CD4-positive, CD25-positive, alpha-beta regulatory T cell (primary cell): ENCODE data around the gene TAS2R60. TPM values are rescaled to one million over a fixed set of nuclear protein-coding genes. Genes with fewer than 3 reads are reported as not detected.
"Not testable (repeated sequence)": the region's sequence is repeated elsewhere in the genome, so short reads cannot be mapped to it uniquely, and the experiment has no call there.

Experiments used
- ATAC-seq, 2 donors: fragments of 150-1000 bp; cut with Tn5 transposase; one replicate each; pipeline ENCODE4 v1.10.0; 2021; ENCODE audit warnings: low read depth in 2 of 2, moderate number of reproducible peaks in 2 of 2, moderate library complexity in 1 of 2
- DNase-seq, 3 donors: peaks; one replicate each; pipeline versions ENCODE4 v3.0.0 to v3.0.0-alpha.2; 2012 to 2022; ENCODE audit warnings: mixed read lengths in 1 of 3
- H3K27ac ChIP-seq: one replicate; pipeline ENCODE4 v1.7.0; 2013; ENCODE audit warnings: mild to moderate bottlenecking, low read length; ENCODE audit not compliant: insufficient read depth, poor library complexity, severe bottlenecking
- H3K27me3 ChIP-seq: one replicate; pipeline ENCODE4 v1.7.0; 2013; ENCODE audit warnings: low read length; ENCODE audit not compliant: control insufficient read depth, insufficient read depth
- H3K36me3 ChIP-seq: one replicate; pipeline ENCODE4 v1.7.0; 2013; ENCODE audit warnings: mild to moderate bottlenecking, low read length, moderate library complexity; ENCODE audit not compliant: control insufficient read depth, insufficient read depth
- H3K4me1 ChIP-seq: 2 replicates; pipeline ENCODE4 v1.7.0; 2013; ENCODE audit warnings: mild to moderate bottlenecking, low read length; ENCODE audit not compliant: insufficient read depth, control insufficient read depth, poor library complexity, severe bottlenecking
- H3K4me3 ChIP-seq: one replicate; pipeline ENCODE4 v1.7.0; 2013; ENCODE audit warnings: low read depth, mild to moderate bottlenecking, low read length, moderate library complexity
- H3K9me3 ChIP-seq, 2 experiments: 1 replicate in 1 of 2; 2 replicates in 1 of 2; pipeline ENCODE4 v1.7.0; 2013; ENCODE audit warnings: low read length in 2 of 2, mild to moderate bottlenecking in 1 of 2, moderate library complexity in 1 of 2; ENCODE audit not compliant: control insufficient read depth in 2 of 2
- H3K27ac Mint-ChIP-seq, 3 donors: one replicate each; pipeline ENCODE4 v1.8.0; 2020 to 2022; ENCODE audit warnings: mild to moderate bottlenecking in 3 of 3, mixed read lengths in 3 of 3, moderate library complexity in 2 of 3
- H3K27me3 Mint-ChIP-seq: one replicate; pipeline ENCODE4 v1.8.0; 2022; ENCODE audit warnings: mild to moderate bottlenecking, mixed read lengths
- H3K36me3 Mint-ChIP-seq: one replicate; pipeline ENCODE4 v1.8.0; 2020; ENCODE audit warnings: mixed read lengths
- H3K4me1 Mint-ChIP-seq, 4 donors: one replicate each; pipeline ENCODE4 v1.8.0; 2020 to 2022; ENCODE audit warnings: mixed read lengths in 4 of 4, mild to moderate bottlenecking in 1 of 4
- H3K4me3 Mint-ChIP-seq, 4 donors: one replicate each; pipeline ENCODE4 v1.8.0; 2020 to 2022; ENCODE audit warnings: mild to moderate bottlenecking in 4 of 4, mixed read lengths in 4 of 4, moderate library complexity in 3 of 4
- H3K9me3 Mint-ChIP-seq, 7 donors: one replicate each; pipeline ENCODE4 v1.8.0; 2020 to 2022; ENCODE audit warnings: mixed read lengths in 7 of 7, mild to moderate bottlenecking in 3 of 7, moderate library complexity in 2 of 7
- polyA plus RNA-seq, 4 donors: library from polyadenylated mRNA; unstranded; fragments of 300-500 nt; fragmentation: Illumina TruSeq; gene quantifications; one replicate each; pipeline ENCODE4 v1.2.3, GENCODE V29; 2021
- total RNA-seq: library from RNA; stranded (reverse); gene quantifications from one replicate; pipeline ENCODE4 v1.2.3, GENCODE V29; 2022

Gene TAS2R60
- total and polyA plus RNA-seq, 5 donors from 2014 or later, result 0.19 to 0.42 (median 0.20) TPM; not detected in 2

GRCh38 chr7:143463957-143464356 lies 20.7 kb downstream of the TAS2R60 start:
- H3K9me3 Mint-ChIP-seq, result peaks cover 0 to 6% (median 2%) of the 10 kb centered on the region in 7 donors
- H3K27me3 Mint-ChIP-seq, result peaks cover 15% of the 10 kb centered on the region
- no peaks in the 10 kb centered on the region for H3K4me1 ChIP-seq
- H3K36me3 Mint-ChIP-seq, result peaks cover 11% of the 10 kb centered on the region
- H3K9me3 ChIP-seq, result no peaks in the 10 kb centered on the region
- ATAC-seq (no peak), DNase-seq (no peak)
- peaks cover 3% of the 10 kb centered on the region for H3K27me3 ChIP-seq
- no peak overlapping the region for H3K4me3 ChIP-seq
- H3K27ac ChIP-seq, result no peak overlapping the region
- no peaks in the 10 kb centered on the region for H3K36me3 ChIP-seq
- no peak overlapping the region for H3K4me3 Mint-ChIP-seq
- peaks cover 0 to 2% (median 0%) of the 10 kb centered on the region in 4 donors for H3K4me1 Mint-ChIP-seq
- no peak overlapping the region for H3K27ac Mint-ChIP-seq

GRCh38 chr7:143467724-143468123 lies 24.5 kb downstream of the TAS2R60 start:
- H3K36me3 Mint-ChIP-seq, result peaks cover 3% of the 10 kb centered on the region

GRCh38 chr7:143472071-143472689 lies 28.9 kb downstream of the TAS2R60 start:
- ATAC-seq, H3K27ac ChIP-seq, H3K36me3 Mint-ChIP-seq, H3K4me1 Mint-ChIP-seq, H3K36me3 ChIP-seq, H3K4me3 Mint-ChIP-seq, H3K4me3 ChIP-seq, DNase-seq, H3K27me3 ChIP-seq, H3K9me3 ChIP-seq, H3K4me1 ChIP-seq: not testable (repeated sequence)
- Mint-ChIP-seq H3K27me3 (peaks cover 29% of the 10 kb centered on the region), H3K27ac (peak overlapping the region in 1 of 3 donors; percentile 12), H3K9me3 (peaks cover 0 to 11% (median 4%) of the 10 kb centered on the region in 7 donors)

More at GRCh38 chr7:143467724-143468123, 24.5 kb downstream of the TAS2R60 start:
- Histone ChIP-seq H3K27ac (no peak overlapping the region), H3K4me1 (no peaks in the 10 kb centered on the region), H3K27me3 (peaks cover 5% of the 10 kb centered on the region), H3K36me3 (no peaks in the 10 kb centered on the region), H3K4me3 (no peak overlapping the region), H3K9me3 (peaks cover 0 to 4% of the 10 kb centered on the region in 2 experiments)
- Mint-ChIP-seq H3K27me3 (peaks cover 22% of the 10 kb centered on the region), H3K4me1 (peaks cover 0 to 2% (median 0%) of the 10 kb centered on the region in 4 donors), H3K4me3 (no peak overlapping the region), H3K27ac (peak overlapping the region in 1 of 3 donors; percentile 72), H3K9me3 (peaks cover 0 to 11% (median 2%) of the 10 kb centered on the region in 7 donors)
- ATAC-seq (no peak), DNase-seq (no peak)

- peak within 1 kb of the TSS in 1 of 3 donors; percentile 54 for H3K27ac Mint-ChIP-seq
- peaks cover 2% of the 10 kb centered on the region for H3K27me3 ChIP-seq
- H3K4me1 Mint-ChIP-seq, result peaks cover 6 to 15% (median 7%) of the 10 kb centered on the region in 4 donors
- H3K36me3 Mint-ChIP-seq, result no peaks in the 10 kb centered on the region
- ATAC-seq, result no peak
- H3K27me3 Mint-ChIP-seq, result peaks cover 25% of the 10 kb centered on the region
- H3K4me1 ChIP-seq, result no peaks in the 10 kb centered on the region
- H3K4me3 Mint-ChIP-seq, result no peak within 1 kb of the TSS
- H3K4me3 ChIP-seq, result no peak within 1 kb of the TSS
- H3K36me3 ChIP-seq, result no peaks in the 10 kb centered on the region
- DNase-seq, result no peak
- peaks cover 0 to 4% (median 0%) of the 10 kb centered on the region in 7 donors for H3K9me3 Mint-ChIP-seq
- no peak within 1 kb of the TSS for H3K27ac ChIP-seq
- H3K9me3 ChIP-seq, result no peaks in the 10 kb centered on the region
Measured at GRCh38 chr7:143477501-143478150, 34.4 kb downstream of the TAS2R60 start, which contains the start of gene TAS2R41. TSS of gene TAS2R41 (plus strand) at chr7:143477873. CDS start at chr7:143477873, 0 bp downstream.

GRCh38 chr7:143479055-143479766 lies 36.0 kb downstream of the TAS2R60 start:
- H3K4me1 Mint-ChIP-seq, result peaks cover 6 to 15% (median 7%) of the 10 kb centered on the region in 4 donors
- no peaks in the 10 kb centered on the region for H3K36me3 Mint-ChIP-seq
- H3K27ac Mint-ChIP-seq, result no peak overlapping the region

GRCh38 chr7:143480501-143480900 lies 37.2 kb downstream of the TAS2R60 start:
- DNase-seq, result no peak
- Mint-ChIP-seq H3K27me3 (peaks cover 14% of the 10 kb centered on the region), H3K9me3 (no peaks in the 10 kb centered on the region), H3K27ac (no peak overlapping the region), H3K4me1 (peaks cover 6 to 15% (median 7%) of the 10 kb centered on the region in 4 donors), H3K4me3 (no peak overlapping the region), H3K36me3 (no peaks in the 10 kb centered on the region)
- no peaks in the 10 kb centered on the region for H3K27me3 ChIP-seq
- no peaks in the 10 kb centered on the region for H3K4me1 ChIP-seq
- no peaks in the 10 kb centered on the region for H3K9me3 ChIP-seq
- H3K36me3 ChIP-seq, result no peaks in the 10 kb centered on the region
- H3K4me3 ChIP-seq, result no peak overlapping the region
- H3K27ac ChIP-seq, result no peak overlapping the region
- ATAC-seq, result no peak

More at GRCh38 chr7:143479055-143479766, 36.0 kb downstream of the TAS2R60 start:
- Histone ChIP-seq H3K36me3 (no peaks in the 10 kb centered on the region), H3K27me3 (no peaks in the 10 kb centered on the region), H3K27ac (no peak overlapping the region), H3K4me3 (no peak overlapping the region), H3K4me1 (no peaks in the 10 kb centered on the region), H3K9me3 (no peaks in the 10 kb centered on the region)
- DNase-seq, result no peak
- Mint-ChIP-seq H3K4me3 (no peak overlapping the region), H3K9me3 (peaks cover 0 to 4% (median 0%) of the 10 kb centered on the region in 7 donors), H3K27me3 (peaks cover 26% of the 10 kb centered on the region)
- ATAC-seq, result no peak

- Histone ChIP-seq H3K27me3 (no peaks in the 10 kb centered on the region), H3K27ac (no peak overlapping the region), H3K36me3 (no peaks in the 10 kb centered on the region), H3K9me3 (no peaks in the 10 kb centered on the region), H3K4me3 (no peak overlapping the region), H3K4me1 (no peaks in the 10 kb centered on the region)
- Mint-ChIP-seq H3K27me3 (peaks cover 14% of the 10 kb centered on the region), H3K9me3 (no peaks in the 10 kb centered on the region), H3K36me3 (no peaks in the 10 kb centered on the region), H3K27ac (no peak overlapping the region), H3K4me1 (peaks cover 6 to 17% (median 15%) of the 10 kb centered on the region in 4 donors), H3K4me3 (no peak overlapping the region)
- no peak for DNase-seq
- no peak for ATAC-seq
Measured at GRCh38 chr7:143484119-143484518, 40.9 kb downstream of the TAS2R60 start.
